NCI-H460 (cell line): Measurements from ENCODE around the gene HNRNPK. TPM values are rescaled to one million over a fixed set of nuclear protein-coding genes. Genes with fewer than 3 reads are reported as not detected.

Experiments used
- DNase-seq: peaks from one replicate; pipeline ENCODE4 v3.0.0-alpha.2; 2016; ENCODE audit warnings: low read depth; ENCODE audit errors: extremely low read depth
- polyA plus RNA-seq: library from polyadenylated mRNA; depleted of rRNA; stranded (reverse); fragments of >200 nt; gene quantifications from 2 replicates; pipeline ENCODE4 v1.2.3, GENCODE V29; 2014; cell fraction: nucleus; rRNA removed
- total RNA-seq: library from RNA; depleted of rRNA; stranded (reverse); fragments of >200 nt; shearing (Covaris generic); gene quantifications from 2 replicates; pipeline ENCODE4 v1.2.3, GENCODE V29; 2014; rRNA removed

HNRNPK gene
- 840 and 845 TPM in 2 replicates for total RNA-seq
- polyA plus RNA-seq: 444 and 517 TPM in 2 replicates

DNA sequence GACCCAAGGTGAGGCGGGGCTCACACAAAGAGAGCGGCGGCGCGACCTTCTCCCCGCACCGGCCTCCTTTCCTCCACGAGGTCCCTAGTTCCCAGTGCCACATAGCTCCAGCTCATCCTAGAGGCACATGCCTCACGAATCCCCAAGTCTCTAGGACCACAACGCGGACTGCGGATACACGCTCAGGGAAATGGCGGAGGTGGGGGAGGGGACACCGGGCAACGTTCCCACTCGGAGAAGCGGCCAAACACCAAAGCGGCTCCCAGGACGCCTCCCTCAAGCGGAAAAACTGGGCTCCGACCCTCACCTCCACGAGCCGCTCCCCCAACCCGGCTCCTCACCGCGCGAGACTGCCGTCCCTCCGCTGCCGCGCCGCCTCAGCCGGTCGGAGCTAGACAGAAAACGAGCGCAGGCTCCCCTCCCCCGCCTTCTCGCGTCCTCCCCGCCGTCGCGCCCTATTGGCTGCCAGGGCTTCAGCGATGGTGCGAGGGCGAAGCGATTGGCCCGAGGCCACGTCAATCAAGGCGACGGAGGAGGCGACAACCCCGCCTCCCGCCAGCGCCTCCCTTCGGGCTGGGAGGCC lies at the start of gene HNRNPK:
Gene HNRNPK, minus strand, starts transcription at position 404 of the 583 bp plus-strand sequence. CDS start 1,963 bp downstream, outside the sequence.
- peak; percentile 98 for DNase-seq

GRCh38 chr9:84027201-84027600 lies 47.2 kb upstream of the HNRNPK start:
- no peak for DNase-seq

DNA sequence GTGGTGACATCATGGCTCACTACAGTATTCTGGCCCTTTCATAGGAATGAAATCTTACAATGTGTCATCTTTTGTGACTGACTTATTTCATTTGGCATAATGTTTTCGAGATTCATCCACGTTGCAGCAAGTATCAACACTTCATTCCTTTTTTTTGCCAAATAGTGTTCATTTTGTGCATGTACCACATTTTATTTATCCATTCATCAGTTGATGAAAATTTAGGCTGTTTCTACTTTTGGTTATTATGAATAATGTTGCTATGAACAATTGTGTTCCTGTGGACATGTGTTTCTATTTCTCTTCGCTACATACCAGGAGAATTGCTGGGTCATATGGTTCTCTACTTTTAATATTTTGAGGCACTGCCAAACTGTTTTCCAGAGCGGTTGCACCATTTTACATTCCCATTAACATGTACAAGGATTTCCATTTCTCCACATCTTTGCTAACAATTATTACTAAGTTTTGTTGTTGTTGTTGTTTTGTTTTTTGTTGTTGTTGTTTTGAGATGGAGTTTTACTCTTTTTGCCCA lies 44.1 kb upstream of the HNRNPK start:
- DNase-seq: no peak

- DNase-seq: no peak
Observed at GRCh38 chr9:84007662-84008061, 27.6 kb upstream of the HNRNPK start.

DNA sequence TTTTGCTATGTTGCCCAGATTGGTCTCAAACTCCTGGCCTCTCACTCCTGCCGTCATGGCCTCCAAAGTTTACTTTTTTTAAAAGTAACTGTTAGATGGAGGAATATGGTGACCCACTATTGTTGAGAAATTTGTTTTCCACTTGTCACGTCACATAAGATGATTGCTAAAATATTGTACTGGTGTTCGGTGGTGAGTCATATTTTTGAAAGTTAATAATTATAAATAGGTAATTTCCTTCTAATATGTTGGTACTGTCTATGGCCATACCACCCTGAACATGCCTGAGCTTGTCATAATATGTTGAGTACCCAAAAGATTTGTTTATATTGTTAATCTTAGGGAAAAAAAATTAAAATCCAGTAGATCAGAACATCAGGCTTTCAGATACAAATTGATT lies 23.2 kb upstream of the HNRNPK start:
- no peak for DNase-seq

DNA sequence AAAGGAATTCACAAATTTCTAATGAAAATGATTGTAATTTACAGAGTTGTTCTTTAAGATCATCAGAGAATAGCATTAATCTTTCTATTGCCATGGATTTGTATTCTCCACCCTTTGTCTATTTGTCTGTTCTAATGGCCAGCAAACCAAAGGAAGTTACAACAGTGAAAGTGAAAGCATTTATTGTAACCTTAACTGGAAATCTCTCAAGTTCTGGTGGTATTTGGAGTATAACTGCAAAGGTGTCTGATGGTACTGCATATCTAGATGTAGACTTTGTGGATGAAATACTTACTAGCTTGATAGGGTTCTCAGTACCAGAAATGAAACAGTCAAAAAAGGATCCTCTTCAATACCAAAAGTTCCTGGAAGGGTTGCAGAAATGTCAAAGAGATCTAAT lies 22.3 kb upstream of the HNRNPK start:
- DNase-seq: no peak

- DNase-seq: no peak
Observed at GRCh38 chr9:84001621-84002020, 21.6 kb upstream of the HNRNPK start.

DNA sequence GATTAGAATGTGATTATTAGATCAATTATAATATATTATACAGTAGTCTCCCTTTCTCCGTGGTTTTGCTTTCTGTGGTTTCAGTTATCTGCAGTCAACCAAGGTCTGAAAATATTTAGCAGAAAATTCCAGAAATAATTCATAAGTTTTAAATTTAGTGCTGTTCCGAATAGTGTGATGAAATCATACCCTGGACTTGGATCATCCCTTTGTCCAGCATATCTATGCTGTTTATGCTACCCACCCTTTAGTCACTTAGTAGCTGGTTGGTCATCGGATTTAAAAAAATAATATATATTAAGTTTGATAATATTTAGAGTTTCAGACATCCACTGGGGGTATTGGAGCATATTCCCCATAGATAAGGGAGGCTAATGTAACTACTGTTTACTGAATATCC lies 20.2 kb upstream of the HNRNPK start:
- no peak for DNase-seq

GRCh38 chr9:83999141-83999918 lies 19.3 kb upstream of the HNRNPK start:
- DNase-seq: no peak

DNA sequence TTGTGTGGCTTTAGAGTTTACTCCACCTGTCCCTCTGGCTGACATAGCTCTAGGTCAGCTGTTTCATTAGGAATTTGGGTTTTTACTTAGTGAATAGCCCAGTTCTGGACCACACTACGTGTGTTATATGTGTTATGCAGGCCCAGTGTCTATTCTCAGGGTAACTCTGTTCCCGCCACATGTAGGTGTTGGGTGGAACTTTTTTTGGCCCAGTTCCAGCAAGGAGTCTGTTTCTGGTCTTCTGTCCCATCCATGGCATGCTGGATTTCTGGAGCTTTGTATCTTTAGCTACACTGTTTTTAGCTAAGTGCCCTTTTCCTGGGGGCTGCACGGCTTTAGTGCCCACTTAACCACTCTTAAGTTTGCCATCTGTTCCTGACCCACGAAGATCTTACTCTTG lies 16.1 kb upstream of the HNRNPK start:
- no peak for DNase-seq

DNA sequence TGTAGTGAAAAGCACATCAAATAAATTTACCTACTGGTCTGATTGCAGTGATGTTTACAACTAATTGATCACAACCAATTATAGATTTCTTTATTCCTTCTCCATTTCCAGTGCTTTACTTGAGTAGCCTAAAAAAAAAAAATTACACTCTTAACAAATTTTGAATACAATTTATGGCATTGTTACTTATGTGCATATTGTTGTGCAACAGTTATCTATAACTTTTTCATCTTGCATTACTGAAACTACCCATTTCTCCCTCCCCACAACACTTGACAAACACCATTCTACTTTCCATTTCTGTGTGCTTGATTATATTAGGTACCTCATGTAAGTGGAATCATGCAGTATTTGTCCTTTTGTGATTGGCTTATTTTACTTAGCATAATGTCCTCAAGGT lies 12.9 kb upstream of the HNRNPK start:
- DNase-seq: no peak

- DNase-seq: no peak
Observed at GRCh38 chr9:83992407-83992806, 12.4 kb upstream of the HNRNPK start.

DNA sequence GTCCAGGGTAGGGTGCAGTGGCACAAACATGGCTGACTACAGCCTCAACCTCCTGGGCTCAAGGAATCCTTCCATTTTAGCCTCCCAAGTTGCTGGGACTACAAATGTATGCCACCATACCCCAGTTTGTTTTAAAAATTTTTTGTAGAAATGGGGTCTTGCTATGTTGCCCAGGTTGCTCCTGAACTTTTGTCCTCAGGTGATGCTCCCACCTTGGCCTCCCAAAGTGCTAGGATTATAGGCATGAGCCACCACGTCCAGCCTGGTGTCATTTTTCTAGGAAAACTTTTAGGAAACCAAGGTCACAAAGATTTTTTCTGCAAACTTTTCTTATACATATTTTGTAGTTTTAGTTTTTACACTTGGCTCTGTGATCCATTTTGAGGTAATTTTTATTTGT lies 11.3 kb upstream of the HNRNPK start:
- DNase-seq: no peak

DNA sequence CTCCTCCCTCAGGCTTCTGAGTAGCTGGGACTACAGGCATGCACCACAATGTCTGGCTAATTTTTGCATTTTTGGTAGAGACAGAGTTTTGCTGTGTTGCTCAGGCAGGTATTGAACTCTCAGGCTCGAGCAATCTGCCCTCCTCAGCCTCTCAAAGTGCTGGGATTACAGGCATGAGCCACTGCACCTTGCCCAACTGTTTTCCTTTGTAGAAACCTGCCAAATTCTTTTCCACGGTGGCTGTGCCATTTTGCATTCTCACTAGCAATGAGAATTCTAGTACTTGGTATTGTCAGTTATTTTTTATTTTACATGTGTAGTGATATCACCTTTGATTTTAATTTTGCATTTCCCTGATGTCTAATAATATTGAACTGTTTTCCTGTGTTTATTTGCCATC lies 8.4 kb upstream of the HNRNPK start:
- no peak for DNase-seq

DNA sequence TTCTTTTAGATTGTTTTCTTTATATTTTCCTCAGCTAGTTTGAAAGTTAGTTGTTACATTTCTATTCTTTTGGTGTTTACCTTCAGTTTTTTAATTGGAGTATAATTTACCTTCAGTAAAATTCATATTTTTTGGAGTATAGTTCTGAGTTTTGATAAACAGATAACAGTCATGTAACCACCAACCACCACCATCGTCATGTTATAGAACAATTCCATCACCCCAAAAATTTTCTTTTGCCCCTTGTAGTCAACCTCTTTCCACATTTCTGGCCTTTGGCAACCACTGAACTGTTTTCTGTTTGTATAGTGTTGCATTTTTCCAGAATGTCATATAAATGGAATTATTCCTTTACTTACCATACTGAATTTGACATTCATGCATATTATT lies 7.4 kb upstream of the HNRNPK start:
- no peak for DNase-seq

DNA sequence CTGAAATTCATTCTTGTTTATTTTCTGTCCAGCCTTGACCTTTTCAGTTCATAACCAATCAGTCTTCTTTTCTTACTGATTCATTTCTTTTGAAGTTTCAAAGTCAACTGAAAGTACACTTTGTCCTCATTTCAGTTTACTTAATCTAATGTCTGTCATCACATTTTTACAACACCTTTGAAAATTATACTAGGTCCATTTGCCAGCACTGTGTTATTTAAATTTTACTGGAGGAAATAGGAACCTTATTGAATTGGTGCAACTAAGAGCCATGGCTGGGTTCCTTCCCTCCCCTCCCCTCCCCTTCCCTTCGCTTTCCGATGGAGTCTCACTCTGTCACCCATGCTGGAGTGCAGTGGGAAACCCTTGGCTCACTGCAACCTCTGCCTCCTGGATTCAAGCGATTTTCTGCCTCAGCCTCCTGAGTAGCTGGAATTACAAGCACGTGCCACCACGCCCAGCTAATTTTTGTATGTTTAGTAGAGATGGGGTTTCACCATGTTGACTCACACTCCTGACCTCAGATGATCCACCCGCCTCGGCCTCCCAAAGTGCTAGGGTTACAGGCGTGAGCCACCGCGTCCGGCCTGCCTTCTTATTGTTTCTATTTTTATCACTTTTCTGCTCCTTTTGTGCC lies 6.9 kb upstream of the HNRNPK start:
- no peak for DNase-seq

- no peak for DNase-seq
Observed at GRCh38 chr9:83986195-83986594, 6.2 kb upstream of the HNRNPK start.

DNA sequence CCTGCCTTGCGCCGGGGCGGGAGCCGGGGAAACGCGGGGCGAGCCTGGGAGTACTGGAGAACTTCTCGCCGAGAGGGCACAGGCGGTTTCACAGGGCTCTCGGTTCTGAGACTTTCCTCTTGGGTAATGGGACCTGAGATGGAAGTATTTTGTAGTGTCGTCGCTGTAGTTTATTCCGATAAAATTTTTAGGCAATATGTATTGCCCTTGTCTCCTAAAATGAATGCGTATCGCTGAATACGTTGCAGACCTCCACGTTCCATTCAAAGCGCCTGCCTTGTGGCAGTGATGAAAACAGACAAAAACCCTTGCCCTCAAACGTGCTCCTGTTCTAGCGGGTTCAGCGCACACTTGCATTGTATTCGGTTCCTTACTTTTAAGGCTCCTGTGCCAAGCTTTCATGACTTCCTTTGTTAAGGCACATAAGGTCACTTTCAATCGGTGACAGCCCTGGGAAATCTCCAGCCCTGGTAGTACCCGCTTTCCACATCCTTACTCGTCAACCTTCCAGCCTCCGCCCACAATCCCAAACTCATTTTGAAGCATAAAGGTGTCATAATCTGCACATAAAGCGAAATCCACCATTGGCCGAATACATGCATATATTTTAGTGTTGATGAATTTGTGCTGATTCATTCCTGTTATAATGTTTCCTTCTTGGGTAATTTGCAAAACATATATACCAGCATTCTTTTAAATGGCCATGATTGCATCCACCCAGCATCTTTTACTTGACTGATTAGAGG lies 1.3 kb upstream of the HNRNPK start:
- DNase-seq: no peak

GRCh38 chr9:83980395-83981125 lies 545 bp upstream of the HNRNPK start, which contains the start of gene RMI1:
TSS of gene RMI1 (plus strand) at chr9:83980805. CDS start at chr9:84000987, 20,182 bp downstream.
- DNase-seq: peak; percentile 99
